GF-D8 (cell line): ENCODE data around the gene PLB1.

ENCODE experiments used
- DNase-seq: peaks from one replicate; lab custom pipeline; 2025; lab: John Stamatoyannopoulos, UW

Gene PLB1

GRCh38 chr2:28667261-28667660 lies 171.4 kb downstream of the PLB1 start:
- DNase-seq: no peak

- no peak for DNase-seq
These were observed 172.4 kb downstream of the PLB1 start for GRCh38 chr2:28668106-28668814.

- no peak for DNase-seq
These were observed 173.0 kb downstream of the PLB1 start for GRCh38 chr2:28668880-28669279.

GRCh38 chr2:28670856-28671255 lies 175.0 kb downstream of the PLB1 start:
- no peak for DNase-seq

- DNase-seq: no peak
These were observed 177.5 kb downstream of the PLB1 start for GRCh38 chr2:28673338-28673737.

GRCh38 chr2:28674062-28674712 lies 178.3 kb downstream of the PLB1 start:
- no peak for DNase-seq

- no peak for DNase-seq
These were observed 178.8 kb downstream of the PLB1 start for GRCh38 chr2:28674713-28675068.

GRCh38 chr2:28676152-28676835 lies 180.4 kb downstream of the PLB1 start:
- no peak for DNase-seq

GRCh38 chr2:28678175-28678855 lies 182.5 kb downstream of the PLB1 start:
- no peak for DNase-seq

GRCh38 chr2:28678944-28679343 lies 183.1 kb downstream of the PLB1 start:
- DNase-seq: no peak

GRCh38 chr2:28680657-28681056 lies 184.8 kb downstream of the PLB1 start:
- no peak for DNase-seq

- no peak for DNase-seq
These were observed 185.3 kb downstream of the PLB1 start for GRCh38 chr2:28681158-28681571.

- no peak for DNase-seq
These were observed 185.7 kb downstream of the PLB1 start for GRCh38 chr2:28681606-28682005.

GRCh38 chr2:28683100-28683706 lies 187.3 kb downstream of the PLB1 start:
- no peak for DNase-seq

GRCh38 chr2:28684142-28684858 lies 188.4 kb downstream of the PLB1 start:
- DNase-seq: no peak

- DNase-seq: no peak
These were observed 191.3 kb downstream of the PLB1 start for GRCh38 chr2:28687171-28687570.

- DNase-seq: no peak
These were observed 192.0 kb downstream of the PLB1 start for GRCh38 chr2:28687640-28688385.

- DNase-seq: no peak
These were observed 193.0 kb downstream of the PLB1 start for GRCh38 chr2:28688818-28689217.

GRCh38 chr2:28689771-28690170 lies 193.9 kb downstream of the PLB1 start:
- no peak for DNase-seq

GRCh38 chr2:28692411-28692810 lies 196.6 kb downstream of the PLB1 start:
- no peak for DNase-seq

- no peak for DNase-seq
These were observed 197.4 kb downstream of the PLB1 start for GRCh38 chr2:28693223-28693622.
